MM.1S (cell line): ENCODE measurements around the gene SLC13A3.

Experiments
- CTCF ChIP-seq: fragments of 300-600 bp; sonication (generic); IDR thresholded peaks from 2 replicates; pipeline ENCODE4 v1.5.1; 2016; ENCODE audit warnings: antibody characterized with exemption, low read length, mixed read lengths
- EZH2phosphoT487 ChIP-seq: fragments of 300-600 bp; sonication (generic); IDR thresholded peaks from 2 replicates; pipeline ENCODE4 v1.6.1; 2018; ENCODE audit warnings: antibody characterized with exemption, low read length

- TF ChIP-seq CTCF (no peak), EZH2phosphoT487 (no peak)
Observed at GRCh38 chr20:46661659-46662058, 10.4 kb upstream of the SLC13A3 start.
